Measurements from ENCODE around the gene OSBPL2. TPM values are rescaled to one million over a fixed set of nuclear protein-coding genes. Genes with fewer than 3 reads are reported as not detected.

OSBPL2 gene
- polyA plus RNA-seq, 4 donors = 19.9 to 36.9 (median 29.3) TPM

DNA sequence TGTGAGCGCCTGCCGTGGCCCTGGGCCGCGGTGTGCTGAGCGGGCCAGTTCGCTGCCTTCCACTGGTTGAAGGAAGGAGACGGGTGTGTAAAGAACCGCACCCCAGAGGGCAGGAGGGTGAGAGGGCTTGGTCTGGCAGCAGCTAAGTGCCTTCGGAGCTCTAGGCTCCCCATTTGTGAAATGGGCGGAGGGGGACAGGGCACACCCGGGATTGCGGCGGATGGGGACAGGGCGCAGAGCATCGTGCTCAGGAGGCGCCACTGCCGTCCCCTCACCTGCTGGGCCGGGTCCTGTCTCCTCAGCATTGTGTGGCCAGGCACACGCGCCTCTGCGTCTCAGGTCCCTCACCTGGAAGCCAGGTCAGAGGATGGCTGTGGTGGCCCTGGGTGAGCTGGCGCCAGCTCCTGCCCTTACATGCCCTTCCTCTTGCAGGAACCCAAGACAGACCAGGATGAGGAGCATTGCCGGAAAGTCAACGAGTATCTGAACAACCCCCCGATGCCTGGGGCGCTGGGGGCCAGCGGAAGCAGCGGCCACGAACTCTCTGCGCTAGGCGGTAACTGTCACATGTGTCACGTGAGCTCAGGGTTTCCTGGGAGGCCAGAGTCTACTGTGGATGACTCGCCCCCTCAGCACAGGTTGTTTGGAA is 67.6 kb downstream of the OSBPL2 start:
- no peak overlapping the region for H3K4me3 ChIP-seq (ENCODE audit: low read depth in 1 of 3, low read length in 3 of 3)
- no peak overlapping the region for H3K27ac ChIP-seq (ENCODE audit: low read depth in 1 of 3, low read length in 2 of 3)
- 81 to 88% (median 87%) methylated on average over 33 of the region's 33 CpGs for WGBS, 3 donors
- peaks cover 2 to 12% (median 10%) of the 10 kb centered on the region in 3 donors for H3K4me1 ChIP-seq (ENCODE audit: control insufficient read depth in 3 of 3, insufficient read depth in 2 of 3, low read depth in 1 of 3, low read length in 2 of 3)
- H3K27me3 ChIP-seq (ENCODE audit: control insufficient read depth in 3 of 3, insufficient read depth in 3 of 3, low read length in 3 of 3) = no peaks in the 10 kb centered on the region
- FAIRE-seq (no peak), DNase-seq (peak in 1 of 2 donors; percentile 8)
- H3K36me3 ChIP-seq (ENCODE audit: control insufficient read depth in 3 of 3, insufficient read depth in 2 of 3, low read depth in 1 of 3, low read length in 3 of 3) = peaks cover 9 to 70% (median 15%) of the 10 kb centered on the region in 3 donors
- H3K9me3 ChIP-seq (ENCODE audit: control insufficient read depth in 2 of 2, insufficient read depth in 1 of 2, low read depth in 1 of 2, low read length in 1 of 2) = no peaks in the 10 kb centered on the region

GRCh38 chr20:62306414-62307187 is 68.3 kb downstream of the OSBPL2 start:
- Histone ChIP-seq H3K4me3 (ENCODE audit: low read depth in 1 of 3, low read length in 3 of 3) (no peak overlapping the region), H3K27me3 (ENCODE audit: control insufficient read depth in 3 of 3, insufficient read depth in 3 of 3, low read length in 3 of 3) (no peaks in the 10 kb centered on the region), H3K4me1 (ENCODE audit: control insufficient read depth in 3 of 3, insufficient read depth in 2 of 3, low read depth in 1 of 3, low read length in 2 of 3) (peaks cover 2 to 12% (median 10%) of the 10 kb centered on the region in 3 donors), H3K27ac (ENCODE audit: low read depth in 1 of 3, low read length in 2 of 3) (no peak overlapping the region), H3K9me3 (ENCODE audit: control insufficient read depth in 2 of 2, insufficient read depth in 1 of 2, low read depth in 1 of 2, low read length in 1 of 2) (no peaks in the 10 kb centered on the region), H3K36me3 (ENCODE audit: control insufficient read depth in 3 of 3, insufficient read depth in 2 of 3, low read depth in 1 of 3, low read length in 3 of 3) (peaks cover 13 to 74% (median 15%) of the 10 kb centered on the region in 3 donors)
- no peak for DNase-seq
- 92 to 94% (median 93%) methylated on average over 27 of the region's 27 CpGs for WGBS, 3 donors
- no peak for FAIRE-seq

- H3K27me3 ChIP-seq (ENCODE audit: control insufficient read depth in 3 of 3, insufficient read depth in 3 of 3, low read length in 3 of 3) = no peaks in the 10 kb centered on the region
- H3K9me3 ChIP-seq (ENCODE audit: control insufficient read depth in 2 of 2, insufficient read depth in 1 of 2, low read depth in 1 of 2, low read length in 1 of 2) = no peaks in the 10 kb centered on the region
- H3K27ac ChIP-seq (ENCODE audit: low read depth in 1 of 3, low read length in 2 of 3) = no peak overlapping the region
- FAIRE-seq (no peak), DNase-seq (no peak)
- peaks cover 13 to 82% (median 15%) of the 10 kb centered on the region in 3 donors for H3K36me3 ChIP-seq (ENCODE audit: control insufficient read depth in 3 of 3, insufficient read depth in 2 of 3, low read depth in 1 of 3, low read length in 3 of 3)
- no peak overlapping the region for H3K4me3 ChIP-seq (ENCODE audit: low read depth in 1 of 3, low read length in 3 of 3)
- WGBS, 3 donors = 79 to 83% (median 80%) methylated on average over 34 to 42 of the region's 42 CpGs
- H3K4me1 ChIP-seq (ENCODE audit: control insufficient read depth in 3 of 3, insufficient read depth in 2 of 3, low read depth in 1 of 3, low read length in 2 of 3) = peaks cover 2 to 12% (median 10%) of the 10 kb centered on the region in 3 donors
These were observed 69.1 kb downstream of the OSBPL2 start for GRCh38 chr20:62307226-62308101.

DNA sequence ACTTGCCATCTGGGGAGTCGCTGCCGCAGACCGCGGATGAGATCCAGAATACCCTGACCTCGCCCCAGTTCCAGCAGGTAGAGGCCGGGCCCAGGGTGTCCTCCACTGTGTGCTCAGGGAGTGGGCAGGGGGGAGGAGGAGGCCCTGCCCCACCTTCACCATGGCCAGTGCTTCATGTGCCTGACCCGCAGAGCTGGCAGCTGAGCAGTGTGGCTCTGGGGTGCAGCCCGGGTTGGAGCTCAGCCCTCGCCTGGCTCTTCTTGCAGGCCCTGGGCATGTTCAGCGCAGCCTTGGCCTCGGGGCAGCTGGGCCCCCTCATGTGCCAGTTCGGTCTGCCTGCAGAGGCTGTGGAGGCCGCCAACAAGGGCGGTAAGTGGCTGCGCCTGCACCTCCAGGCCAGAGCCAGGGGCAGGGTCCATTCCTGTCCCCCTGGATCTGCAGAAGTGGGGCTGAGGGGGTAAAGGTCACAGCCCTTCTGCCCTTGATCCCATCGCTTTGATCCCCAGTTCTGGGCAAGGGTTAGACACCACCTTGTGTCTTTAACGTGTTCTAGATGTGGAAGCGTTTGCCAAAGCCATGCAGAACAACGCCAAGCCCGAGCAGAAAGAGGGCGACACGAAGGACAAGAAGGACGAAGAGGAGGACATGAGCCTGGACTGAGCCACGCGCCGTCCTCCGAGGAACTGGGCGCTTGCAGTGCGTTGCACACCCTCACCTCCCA is 69.9 kb downstream of the OSBPL2 start:
- H3K27me3 ChIP-seq (ENCODE audit: control insufficient read depth in 3 of 3, insufficient read depth in 3 of 3, low read length in 3 of 3) = no peaks in the 10 kb centered on the region
- peaks cover 2 to 12% (median 10%) of the 10 kb centered on the region in 3 donors for H3K4me1 ChIP-seq (ENCODE audit: control insufficient read depth in 3 of 3, insufficient read depth in 2 of 3, low read depth in 1 of 3, low read length in 2 of 3)
- FAIRE-seq (no peak), DNase-seq (no peak)
- H3K9me3 ChIP-seq (ENCODE audit: control insufficient read depth in 2 of 2, insufficient read depth in 1 of 2, low read depth in 1 of 2, low read length in 1 of 2) = no peaks in the 10 kb centered on the region
- no peak overlapping the region for H3K27ac ChIP-seq (ENCODE audit: low read depth in 1 of 3, low read length in 2 of 3)
- H3K4me3 ChIP-seq (ENCODE audit: low read depth in 1 of 3, low read length in 3 of 3) = no peak overlapping the region
- 85 to 88% (median 87%) methylated on average over 29 of the region's 29 CpGs for WGBS, 3 donors
- H3K36me3 ChIP-seq (ENCODE audit: control insufficient read depth in 3 of 3, insufficient read depth in 2 of 3, low read depth in 1 of 3, low read length in 3 of 3) = peaks cover 13 to 90% (median 15%) of the 10 kb centered on the region in 3 donors

GRCh38 chr20:62309198-62309944 is 71.0 kb downstream of the OSBPL2 start:
- FAIRE-seq (no peak), DNase-seq (no peak)
- no peak overlapping the region for H3K4me3 ChIP-seq (ENCODE audit: low read depth in 1 of 3, low read length in 3 of 3)
- no peaks in the 10 kb centered on the region for H3K27me3 ChIP-seq (ENCODE audit: control insufficient read depth in 3 of 3, insufficient read depth in 3 of 3, low read length in 3 of 3)
- H3K27ac ChIP-seq (ENCODE audit: low read depth in 1 of 3, low read length in 2 of 3) = no peak overlapping the region
- 86% methylated on average over 22 to 26 of the region's 26 CpGs for WGBS, 3 donors
- peaks cover 13 to 95% (median 15%) of the 10 kb centered on the region in 3 donors for H3K36me3 ChIP-seq (ENCODE audit: control insufficient read depth in 3 of 3, insufficient read depth in 2 of 3, low read depth in 1 of 3, low read length in 3 of 3)
- peaks cover 2 to 7% (median 5%) of the 10 kb centered on the region in 3 donors for H3K4me1 ChIP-seq (ENCODE audit: control insufficient read depth in 3 of 3, insufficient read depth in 2 of 3, low read depth in 1 of 3, low read length in 2 of 3)
- no peaks in the 10 kb centered on the region for H3K9me3 ChIP-seq (ENCODE audit: control insufficient read depth in 2 of 2, insufficient read depth in 1 of 2, low read depth in 1 of 2, low read length in 1 of 2)

- H3K9me3 ChIP-seq (ENCODE audit: control insufficient read depth in 2 of 2, insufficient read depth in 1 of 2, low read depth in 1 of 2, low read length in 1 of 2) = no peaks in the 10 kb centered on the region
- no peak for DNase-seq
- 75 to 80% (median 79%) methylated on average over 18 to 29 of the region's 29 CpGs for WGBS, 3 donors
- no peak overlapping the region for H3K27ac ChIP-seq (ENCODE audit: low read depth in 1 of 3, low read length in 2 of 3)
- peaks cover 13 to 95% (median 15%) of the 10 kb centered on the region in 3 donors for H3K36me3 ChIP-seq (ENCODE audit: control insufficient read depth in 3 of 3, insufficient read depth in 2 of 3, low read depth in 1 of 3, low read length in 3 of 3)
- H3K4me1 ChIP-seq (ENCODE audit: control insufficient read depth in 3 of 3, insufficient read depth in 2 of 3, low read depth in 1 of 3, low read length in 2 of 3) = no peaks in the 10 kb centered on the region
- no peaks in the 10 kb centered on the region for H3K27me3 ChIP-seq (ENCODE audit: control insufficient read depth in 3 of 3, insufficient read depth in 3 of 3, low read length in 3 of 3)
- H3K4me3 ChIP-seq (ENCODE audit: low read depth in 1 of 3, low read length in 3 of 3) = no peak overlapping the region
- FAIRE-seq = no peak
These were observed 71.8 kb downstream of the OSBPL2 start for GRCh38 chr20:62309947-62310756.

- H3K36me3 ChIP-seq (ENCODE audit: control insufficient read depth in 3 of 3, insufficient read depth in 2 of 3, low read depth in 1 of 3, low read length in 3 of 3) = peaks cover 13 to 95% (median 15%) of the 10 kb centered on the region in 3 donors
These were observed 72.4 kb downstream of the OSBPL2 start for GRCh38 chr20:62310757-62311121.

More at GRCh38 chr20:62310757-62311121, 72.4 kb downstream of the OSBPL2 start:
- DNase-seq = no peak
- no peak overlapping the region for H3K4me3 ChIP-seq (ENCODE audit: low read depth in 1 of 3, low read length in 3 of 3)
- WGBS, 3 donors = 65 to 84% (median 75%) methylated on average over 21 to 25 of the region's 25 CpGs
- H3K27ac ChIP-seq (ENCODE audit: low read depth in 1 of 3, low read length in 2 of 3) = no peak overlapping the region
- FAIRE-seq = no peak
- H3K4me1 ChIP-seq (ENCODE audit: control insufficient read depth in 3 of 3, insufficient read depth in 2 of 3, low read depth in 1 of 3, low read length in 2 of 3) = no peaks in the 10 kb centered on the region
- no peaks in the 10 kb centered on the region for H3K9me3 ChIP-seq (ENCODE audit: control insufficient read depth in 2 of 2, insufficient read depth in 1 of 2, low read depth in 1 of 2, low read length in 1 of 2)
- H3K27me3 ChIP-seq (ENCODE audit: control insufficient read depth in 3 of 3, insufficient read depth in 3 of 3, low read length in 3 of 3) = no peaks in the 10 kb centered on the region
